ENCODE data around the gene POLG2.

DNA sequence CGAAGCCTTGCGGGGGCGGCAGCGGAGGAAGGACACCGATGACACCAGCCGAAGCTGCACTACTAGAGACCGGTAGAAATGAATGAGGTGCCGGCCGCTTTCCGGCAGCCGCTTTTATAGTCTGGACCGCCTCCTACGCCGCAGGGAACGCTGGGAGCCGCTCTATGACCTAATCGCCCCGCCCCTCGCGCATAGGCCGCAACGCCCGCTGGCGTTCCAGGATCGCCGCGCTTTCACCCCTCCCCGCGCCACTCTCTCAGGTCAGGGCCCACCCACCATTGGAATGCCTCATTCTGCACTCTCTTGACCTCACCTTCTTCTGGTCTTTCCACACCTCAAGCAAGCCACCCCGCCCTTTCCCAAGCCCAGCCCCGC is 9.3 kb upstream of the POLG2 start, which contains the start of gene DDX5:
- TF ChIP-seq, protein P1, sequence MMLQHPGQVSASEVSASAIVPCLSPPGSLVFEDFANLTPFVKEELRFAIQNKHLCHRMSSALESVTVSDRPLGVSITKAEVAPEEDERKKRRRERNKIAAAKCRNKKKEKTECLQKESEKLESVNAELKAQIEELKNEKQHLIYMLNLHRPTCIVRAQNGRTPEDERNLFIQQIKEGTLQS (IDR thresholded peaks at IDR 0.05), result no peak
- TF ChIP-seq POLR2A (IDR thresholded peaks at IDR 0.05; ENCODE audit: borderline replicate concordance, extremely low read depth, insufficient read depth, insufficient read length) (peak; percentile 100), TCF7L2 (IDR thresholded peaks at IDR 0.05; ENCODE audit: borderline replicate concordance, extremely low read depth, insufficient read depth, insufficient read length) (peak; percentile 87), SIN3A (IDR thresholded peaks at IDR 0.05; ENCODE audit: low read depth) (peak; percentile 99)
- TF ChIP-seq, protein P2, sequence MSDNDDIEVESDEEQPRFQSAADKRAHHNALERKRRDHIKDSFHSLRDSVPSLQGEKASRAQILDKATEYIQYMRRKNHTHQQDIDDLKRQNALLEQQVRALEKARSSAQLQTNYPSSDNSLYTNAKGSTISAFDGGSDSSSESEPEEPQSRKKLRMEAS (IDR thresholded peaks at IDR 0.05), result no peak
